Measurements from ENCODE around the gene GPRIN2. TPM values are rescaled to one million over a fixed set of nuclear protein-coding genes. Genes with fewer than 3 reads are reported as not detected.

Gene GPRIN2
- total RNA-seq, 1 experiment from 2014 or later = not detected

GRCh38 chr10:46549171-46550075 is 7.0 kb downstream of the GPRIN2 start:
- no peak for DNase-seq (ENCODE audit: low spot score)

GRCh38 chr10:46548498-46549090 is 7.9 kb downstream of the GPRIN2 start:
- DNase-seq (ENCODE audit: low spot score) = no peak

GRCh38 chr10:46547541-46548497 is 8.6 kb downstream of the GPRIN2 start:
- no peak for DNase-seq (ENCODE audit: low spot score)

GRCh38 chr10:46546591-46547540 is 9.6 kb downstream of the GPRIN2 start:
- no peak for DNase-seq (ENCODE audit: low spot score)

GRCh38 chr10:46545861-46546590 is 10.4 kb downstream of the GPRIN2 start:
- DNase-seq (ENCODE audit: low spot score) = no peak

- DNase-seq (ENCODE audit: low spot score) = peak; percentile 54
These were observed 11.3 kb downstream of the GPRIN2 start for GRCh38 chr10:46544989-46545791.

GRCh38 chr10:46543466-46544377 is 12.7 kb downstream of the GPRIN2 start:
- no peak for DNase-seq (ENCODE audit: low spot score)

GRCh38 chr10:46542567-46543465 is 13.6 kb downstream of the GPRIN2 start:
- DNase-seq (ENCODE audit: low spot score) = no peak

- DNase-seq (ENCODE audit: low spot score) = no peak
These were observed 14.5 kb downstream of the GPRIN2 start for GRCh38 chr10:46541735-46542566.

- no peak for DNase-seq (ENCODE audit: low spot score)
These were observed 15.3 kb downstream of the GPRIN2 start for GRCh38 chr10:46541017-46541661.

- DNase-seq (ENCODE audit: low spot score) = no peak
These were observed 15.9 kb downstream of the GPRIN2 start for GRCh38 chr10:46540412-46541016.

GRCh38 chr10:46539596-46540411 is 16.7 kb downstream of the GPRIN2 start:
- DNase-seq (ENCODE audit: low spot score) = peak; percentile 71

- DNase-seq (ENCODE audit: low spot score) = no peak
These were observed 17.6 kb downstream of the GPRIN2 start for GRCh38 chr10:46538717-46539426.

GRCh38 chr10:46538155-46538554 is 18.3 kb downstream of the GPRIN2 start:
- DNase-seq (ENCODE audit: low spot score) = no peak
